Measurements from ENCODE around the gene YY1.
"Not testable (repeated sequence)": the region's sequence is repeated elsewhere in the genome, so short reads cannot be mapped to it uniquely, and the experiment has no call there.

The YY1 gene

DNA sequence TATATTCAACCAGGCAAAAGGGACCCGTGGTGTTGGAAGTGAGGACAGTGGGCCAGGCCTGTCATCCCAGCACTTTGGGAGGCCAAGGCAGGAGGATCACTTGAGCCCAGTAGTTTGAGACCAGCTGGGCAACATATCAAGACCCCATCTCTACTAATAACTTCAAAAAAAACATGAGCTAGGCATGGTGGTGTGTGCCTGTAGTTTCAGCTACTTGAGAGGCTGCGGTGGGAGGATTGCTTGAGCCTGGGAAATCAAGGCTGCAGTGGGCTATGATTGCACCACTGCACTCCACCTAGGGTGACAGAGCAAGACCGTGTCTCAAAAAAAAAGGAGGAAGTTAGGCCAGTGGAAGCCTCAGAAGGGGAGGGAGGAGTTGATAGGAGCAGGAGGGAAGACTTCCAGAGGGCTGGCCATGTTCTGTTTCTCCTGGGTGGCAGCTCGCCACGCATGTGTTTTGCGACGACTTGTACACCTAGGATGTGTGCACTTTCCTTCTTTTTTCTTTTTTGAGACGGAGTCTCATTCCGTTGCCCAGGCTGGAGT is 57.2 kb downstream of the YY1 start:
- no peak for DNase-seq (ENCODE audit: low read depth in 2 of 2)

- DNase-seq (ENCODE audit: low read depth in 2 of 2), result not testable (repeated sequence)
These were observed 57.8 kb downstream of the YY1 start for GRCh38 chr14:100296729-100297128.

DNA sequence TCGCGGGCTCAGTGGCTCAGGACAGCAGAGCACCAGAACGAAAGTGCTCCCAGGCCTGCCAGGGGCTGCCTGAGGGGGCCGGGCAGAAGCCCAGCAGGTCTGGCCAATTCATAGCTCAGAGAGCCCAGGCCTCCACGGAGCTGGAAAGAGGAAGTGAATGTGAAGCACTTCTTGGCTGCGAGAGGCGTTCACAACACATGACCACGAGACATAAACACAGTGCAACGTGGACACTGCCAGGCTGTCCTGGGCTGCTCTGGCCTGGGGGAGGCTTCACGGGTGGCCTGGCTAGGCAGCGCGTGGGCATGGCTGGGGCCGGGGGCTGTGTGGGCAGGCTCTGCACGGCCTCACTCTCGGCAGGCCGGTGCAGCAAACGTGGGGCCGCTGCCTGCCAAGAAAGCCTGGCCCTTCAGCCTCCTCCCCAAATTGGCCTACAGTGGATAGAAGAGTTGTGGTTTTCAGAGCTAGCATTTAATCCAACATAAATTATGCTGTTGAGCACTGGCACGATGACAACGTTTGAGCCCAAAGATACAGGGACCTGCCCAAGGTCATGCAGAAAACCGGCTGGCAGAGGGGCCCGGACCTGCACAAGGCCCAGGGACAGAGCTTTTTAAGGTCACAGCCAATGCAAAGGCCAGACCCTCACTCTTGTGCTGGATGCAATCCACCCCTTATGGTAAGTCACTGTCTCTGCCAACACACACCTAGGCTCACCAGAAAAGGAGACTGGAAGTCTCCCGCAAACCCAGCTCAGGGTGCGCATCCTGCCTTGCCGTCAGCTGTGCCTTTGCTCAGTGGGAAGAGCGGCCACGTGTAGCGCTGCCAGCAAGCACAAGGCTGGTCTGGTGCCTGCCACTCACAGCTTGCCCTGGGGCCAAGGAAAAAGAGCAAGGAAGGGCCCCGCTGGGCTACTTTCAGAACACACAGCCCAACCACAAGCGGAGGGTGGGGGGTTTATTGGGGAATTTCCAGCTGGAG is 58.7 kb downstream of the YY1 start:
- DNase-seq (ENCODE audit: low read depth in 2 of 2), result no peak

DNA sequence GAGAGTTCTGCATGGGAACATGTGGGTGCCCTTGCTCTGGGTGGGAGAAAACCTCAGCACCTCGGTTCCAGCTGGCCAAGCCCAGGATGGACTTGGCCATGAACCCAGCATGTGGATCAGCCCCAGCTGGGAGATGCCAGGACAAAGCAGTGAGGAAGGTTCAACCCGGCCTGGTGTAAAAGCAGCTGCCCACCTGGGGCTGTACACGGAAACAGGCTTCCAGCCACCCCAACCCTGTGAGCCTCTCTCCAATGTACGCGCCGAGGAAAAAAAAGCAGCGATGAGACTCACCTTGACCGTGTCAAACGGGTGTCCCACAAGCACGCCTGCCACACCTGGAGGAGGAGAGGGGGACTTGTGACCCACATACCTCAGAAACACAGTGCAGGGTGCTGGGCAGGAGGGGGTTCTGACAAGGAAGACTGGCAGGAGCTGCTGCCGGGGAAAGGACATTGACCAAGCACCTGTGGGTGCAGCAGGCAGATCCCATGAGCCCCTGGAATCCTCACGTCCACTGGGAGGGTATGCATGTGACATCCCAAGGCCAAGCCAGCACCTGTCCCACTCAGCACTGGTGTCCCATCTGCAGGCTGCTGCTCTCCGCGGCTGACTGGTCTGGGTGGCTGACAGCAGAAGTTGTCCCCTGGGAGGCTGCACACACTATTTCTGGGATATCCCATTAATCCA is 59.8 kb downstream of the YY1 start:
- no peak for DNase-seq (ENCODE audit: low read depth in 2 of 2)

DNA sequence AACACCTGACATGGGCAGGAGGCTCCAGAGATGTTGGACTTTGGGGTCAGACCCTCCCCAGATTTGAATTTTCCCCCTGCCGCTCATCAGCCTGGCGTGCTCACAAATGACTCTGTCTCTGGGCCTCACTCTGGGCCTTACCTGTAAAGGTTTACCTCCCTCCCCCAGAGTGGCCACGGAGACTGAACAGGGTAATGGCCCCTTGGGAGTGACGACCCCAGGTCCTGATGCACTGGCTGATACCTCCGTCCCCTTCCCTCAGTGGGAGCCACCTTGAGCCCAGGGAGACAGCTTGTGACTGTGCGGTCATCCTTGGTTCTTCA is 60.3 kb downstream of the YY1 start:
- no peak for DNase-seq (ENCODE audit: low read depth in 2 of 2)

DNA sequence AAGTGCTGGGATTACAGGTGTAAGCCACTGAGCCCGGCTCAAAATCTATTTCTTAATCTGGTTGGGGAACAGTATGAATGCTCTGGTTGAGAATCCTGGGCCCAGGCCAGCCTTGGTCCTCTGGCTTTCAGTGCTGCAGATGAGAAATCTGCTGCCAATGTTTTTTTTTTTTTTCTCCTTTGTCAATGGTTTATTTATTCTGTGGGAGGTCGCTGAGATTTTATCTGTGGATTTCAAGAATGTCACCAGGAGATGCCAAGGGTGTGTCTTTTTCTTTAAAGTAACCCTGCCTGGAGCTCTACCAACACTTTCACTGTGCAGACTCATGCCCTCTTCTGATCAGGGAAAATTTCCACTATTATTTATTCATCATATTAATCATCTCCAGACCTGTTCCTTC is 63.7 kb downstream of the YY1 start:
- DNase-seq (ENCODE audit: low read depth in 2 of 2), result no peak

GRCh38 chr14:100303179-100303578 is 64.2 kb downstream of the YY1 start:
- DNase-seq (ENCODE audit: low read depth in 2 of 2), result no peak

DNA sequence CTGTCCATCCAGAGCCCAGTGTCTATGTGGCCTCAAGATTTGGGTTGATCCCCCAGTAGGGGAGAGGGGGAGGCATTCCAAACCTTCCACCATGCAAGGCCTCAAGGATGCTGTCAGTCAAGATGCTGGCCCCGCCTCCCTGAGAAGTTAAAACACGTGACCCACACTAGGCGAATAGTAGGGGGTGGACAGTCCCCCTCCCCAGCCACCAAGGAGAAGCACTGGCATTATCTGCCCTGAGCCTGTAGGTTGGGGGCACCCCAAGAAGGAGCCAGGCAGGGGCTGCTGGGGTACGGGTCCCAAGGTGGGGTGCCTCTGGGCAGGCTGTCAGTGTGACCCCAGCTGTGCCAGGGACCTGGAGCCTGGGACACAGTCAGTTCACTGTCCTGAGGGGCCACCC is 65.0 kb downstream of the YY1 start:
- no peak for DNase-seq (ENCODE audit: low read depth in 2 of 2)

- DNase-seq (ENCODE audit: low read depth in 2 of 2), result no peak
These were observed 65.9 kb downstream of the YY1 start for GRCh38 chr14:100304825-100305323.

DNA sequence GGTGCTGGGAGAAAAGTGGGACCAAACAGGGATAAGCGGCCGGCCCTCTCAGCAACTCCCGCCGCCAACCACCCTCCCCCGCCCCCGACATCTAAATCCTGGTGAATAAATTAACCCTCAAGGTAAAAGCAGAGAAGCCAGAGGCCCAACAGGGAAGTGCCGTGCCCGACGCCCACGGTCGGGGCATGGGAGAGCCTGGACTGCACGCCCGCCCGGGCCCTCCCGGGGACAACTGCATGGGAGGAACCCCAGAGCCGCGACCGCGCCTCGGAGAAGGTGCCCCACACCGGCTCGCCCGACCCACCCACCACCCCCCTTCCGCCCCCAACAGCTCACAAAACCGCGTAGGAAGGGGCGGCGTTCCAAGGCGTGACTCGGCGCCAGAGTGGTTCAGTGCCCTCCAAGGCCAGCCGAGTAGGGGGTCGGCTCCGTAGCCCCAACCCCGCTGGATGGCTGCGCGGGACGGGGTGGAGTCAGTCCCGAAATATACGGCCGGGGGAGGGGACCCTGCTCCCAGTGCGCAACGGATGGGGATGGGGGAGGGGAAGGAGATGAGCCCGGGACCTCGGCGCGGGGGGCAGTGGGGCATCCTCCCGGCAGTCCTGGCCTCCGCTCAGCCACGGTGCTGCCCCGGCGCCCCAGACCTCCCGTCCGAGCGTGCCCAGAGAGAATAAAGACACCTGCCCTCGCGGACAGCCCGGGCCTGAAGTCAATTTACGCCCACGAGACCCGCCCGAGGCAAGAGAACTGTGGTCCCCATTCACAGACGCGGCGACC is 66.6 kb downstream of the YY1 start:
- peak in 1 of 2 donors; percentile 29 for DNase-seq (ENCODE audit: low read depth in 2 of 2)

DNA sequence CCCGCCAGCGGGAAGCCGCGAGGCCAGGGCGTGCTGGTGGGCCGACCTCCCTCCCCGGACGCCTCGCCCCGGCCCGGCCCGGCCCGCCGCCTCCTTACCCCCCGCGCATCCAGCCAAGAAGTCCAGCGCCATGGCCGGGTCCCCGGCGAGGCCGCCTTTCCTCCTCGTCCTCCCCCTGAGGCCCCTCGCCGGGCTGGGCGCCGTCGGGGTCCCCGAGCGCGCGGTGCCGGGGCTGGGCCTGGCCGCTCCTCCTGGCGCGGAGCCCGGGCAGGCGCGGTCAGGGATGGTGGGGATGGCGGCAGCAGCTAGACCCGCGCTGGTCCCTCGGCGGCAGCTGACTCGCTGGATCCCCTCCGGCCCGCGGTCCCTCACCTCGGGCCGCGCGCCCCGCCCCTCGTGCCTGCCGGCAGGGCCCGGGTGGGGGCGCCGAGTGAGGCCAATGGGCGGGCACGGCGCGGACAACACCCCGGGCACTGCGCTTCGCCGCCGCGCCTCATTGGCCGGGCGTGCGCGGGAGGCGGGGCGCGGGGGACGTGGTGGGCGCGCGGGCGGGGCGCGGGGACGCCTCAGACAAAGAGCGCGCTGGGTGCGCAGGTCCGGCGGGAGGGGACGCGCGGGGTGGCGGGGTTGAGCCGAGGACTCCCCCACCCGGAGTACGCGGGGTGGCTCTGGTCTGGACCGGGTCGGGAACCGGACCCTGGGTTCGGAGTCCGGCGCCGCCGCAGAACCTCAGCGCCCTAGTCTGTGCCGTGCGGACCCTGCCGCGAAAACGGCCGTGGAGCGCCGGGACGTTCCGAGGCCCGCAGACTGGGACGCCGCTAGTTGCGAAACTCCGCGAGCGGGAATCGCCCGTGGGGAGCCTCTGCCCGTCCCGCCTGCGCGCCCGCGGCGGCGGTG is 67.4 kb downstream of the YY1 start, which contains the start of gene SLC25A29:
Gene SLC25A29 (minus strand): TSS at position 344 of the 897 bp plus-strand sequence. CDS start 212 bp downstream, at position 132.
- DNase-seq (ENCODE audit: low read depth in 2 of 2), result peak; percentile 29 to 73

DNA sequence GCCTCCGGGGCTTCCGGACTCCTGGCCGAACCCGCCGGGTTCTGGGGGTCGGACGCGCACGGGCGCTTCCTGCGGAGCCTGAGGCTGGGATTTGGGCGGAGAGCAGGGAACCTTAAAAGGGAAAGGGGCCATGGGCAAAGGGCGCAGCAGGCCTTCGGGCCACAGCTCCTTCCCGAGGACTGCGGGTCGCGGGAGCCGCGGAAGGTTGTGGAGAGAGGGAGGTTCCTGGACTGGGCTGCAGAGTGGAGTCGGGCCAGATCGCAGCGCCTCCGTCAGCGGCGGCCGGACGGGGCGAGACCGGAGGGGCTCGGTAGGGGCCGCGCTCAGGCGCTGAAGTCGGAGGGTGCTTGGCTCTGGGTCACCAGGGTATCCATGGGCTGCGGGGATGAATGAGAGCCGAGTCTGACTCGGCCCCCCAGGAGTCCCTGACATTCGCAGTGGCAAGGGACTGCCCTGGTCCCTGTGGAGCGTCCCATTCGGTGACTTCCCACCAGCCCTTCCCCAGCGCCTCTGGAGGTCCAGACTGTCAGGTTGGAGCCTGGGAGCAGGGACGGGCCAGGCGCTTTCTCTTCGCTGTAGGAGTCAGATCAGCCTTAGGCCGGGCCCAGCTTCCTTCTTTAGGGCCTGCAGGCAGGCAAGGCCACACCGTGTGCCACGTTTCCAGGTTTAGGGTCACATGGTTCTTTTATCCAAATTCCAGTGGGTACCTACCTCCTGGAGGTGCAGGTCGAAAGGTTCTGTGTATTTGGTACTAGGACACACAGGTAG is 68.2 kb downstream of the YY1 start:
- no peak for DNase-seq (ENCODE audit: low read depth in 2 of 2)

GRCh38 chr14:100307766-100308426 is 69.0 kb downstream of the YY1 start:
- no peak for DNase-seq (ENCODE audit: low read depth in 2 of 2)

GRCh38 chr14:100308427-100308792 is 69.5 kb downstream of the YY1 start:
- not testable (repeated sequence) for DNase-seq (ENCODE audit: low read depth in 2 of 2)

DNA sequence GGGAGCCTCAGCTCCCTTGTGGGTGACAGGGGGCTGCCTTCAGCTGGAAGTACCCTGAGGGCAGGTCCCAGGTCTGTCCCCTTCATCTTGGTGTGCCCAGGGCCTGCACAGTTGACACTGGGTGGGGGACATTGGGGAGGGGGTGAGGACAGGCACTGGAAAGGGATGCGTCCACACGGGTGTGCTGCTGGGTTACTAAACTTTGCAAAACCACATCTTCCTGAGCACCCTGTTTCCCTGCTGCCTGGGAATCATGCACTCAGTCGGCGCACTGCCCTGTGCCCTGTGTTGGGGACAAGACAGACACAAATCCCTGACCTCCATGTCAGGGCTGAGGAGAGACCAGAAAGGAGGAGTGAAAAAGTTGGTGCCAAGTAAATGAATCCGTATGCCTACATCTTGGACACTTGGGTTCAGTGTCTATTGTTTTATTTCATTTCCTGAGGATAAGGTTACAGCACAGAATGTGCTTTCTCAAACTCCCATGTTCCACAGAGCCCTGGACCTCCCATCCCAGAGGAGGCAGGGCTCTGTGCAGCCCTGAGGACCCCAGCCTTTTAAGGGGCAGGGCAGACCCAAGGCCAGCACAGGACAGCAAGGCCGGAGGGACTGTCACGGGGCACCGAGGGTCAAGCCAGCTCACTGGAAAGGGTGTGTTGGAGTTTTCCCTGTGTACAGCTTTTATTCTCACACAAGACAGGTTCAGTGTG is 70.2 kb downstream of the YY1 start:
- DNase-seq (ENCODE audit: low read depth in 2 of 2), result no peak

DNA sequence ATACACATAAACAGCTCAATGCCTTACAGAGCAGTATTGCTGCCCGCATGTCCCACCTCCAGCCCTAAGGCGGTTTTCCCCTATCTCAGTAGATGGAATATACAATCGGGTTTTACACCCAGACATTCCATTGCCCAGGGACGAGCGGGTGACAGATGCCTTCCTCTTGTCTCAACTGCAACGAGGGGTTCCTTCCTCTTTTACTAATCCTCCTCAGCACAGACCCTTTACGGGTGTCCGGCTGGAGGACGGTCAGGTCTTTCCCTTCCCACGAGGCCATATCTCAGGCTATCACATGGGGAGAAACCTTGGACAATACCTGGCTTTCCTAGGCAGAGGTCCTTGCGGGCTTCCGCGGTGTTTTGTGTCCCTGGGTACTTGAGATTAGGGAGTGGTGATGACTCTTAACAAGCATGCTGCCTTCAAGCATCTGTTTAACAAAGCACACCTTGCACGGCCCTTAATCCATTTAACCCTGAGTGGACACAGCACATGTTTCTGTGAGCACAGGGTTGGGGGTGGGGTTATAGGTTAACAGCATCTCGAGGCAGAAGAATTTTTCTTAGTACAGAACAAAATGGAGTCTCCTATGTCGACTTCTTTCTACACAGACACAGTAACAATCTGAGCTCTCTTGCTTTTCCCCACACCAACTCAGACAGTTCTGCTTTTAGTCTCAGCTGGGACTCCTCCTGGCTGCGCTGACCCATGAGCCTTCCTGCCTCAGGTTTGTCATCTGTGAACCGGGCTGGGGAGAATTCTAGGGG is 73.3 kb downstream of the YY1 start:
- DNase-seq (ENCODE audit: low read depth in 2 of 2), result not testable (repeated sequence)

DNA sequence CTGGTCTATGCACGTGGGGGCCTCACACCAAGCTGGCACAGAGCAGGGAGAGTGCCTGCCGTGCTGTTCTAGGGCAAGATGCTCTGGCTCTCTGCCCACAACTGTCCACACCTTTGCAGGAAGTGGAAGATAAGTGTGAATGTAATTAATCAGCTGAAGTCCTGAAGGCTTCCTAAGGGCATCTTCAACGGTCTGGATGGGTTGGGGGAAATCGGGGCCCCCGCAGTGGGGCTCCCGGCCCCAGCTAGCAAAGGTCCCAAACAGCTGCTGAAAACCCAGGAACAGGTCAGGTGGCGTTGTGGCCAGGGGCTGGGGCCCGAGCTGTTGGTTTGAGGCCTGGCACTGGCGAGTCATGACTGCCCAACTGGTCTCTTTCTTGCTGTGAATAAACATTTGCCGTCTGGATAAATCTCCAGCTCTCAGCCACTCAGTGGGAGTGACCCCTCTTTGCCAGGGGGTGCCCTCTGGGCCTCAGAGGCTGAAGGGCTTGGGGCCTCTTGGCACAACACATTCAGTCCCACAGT is 74.0 kb downstream of the YY1 start:
- no peak for DNase-seq (ENCODE audit: low read depth in 2 of 2)
